Right ventricle myocardium superior (tissue), 1 donor: ENCODE results near the gene GFOD1. TPM values are rescaled to one million over a fixed set of nuclear protein-coding genes. Genes with fewer than 3 reads are reported as not detected.
"Not testable (repeated sequence)": the region's sequence is repeated elsewhere in the genome, so short reads cannot be mapped to it uniquely, and the experiment has no call there.

Experiments used
- ATAC-seq: fragments of 200-7000 bp; cut with Tn5 transposase; one replicate; pipeline ENCODE4 v1.9.1; 2020; ENCODE audit warnings: mild to moderate bottlenecking; ENCODE audit not compliant: poor library complexity
- DNase-seq: peaks from one replicate; pipeline ENCODE4 v3.0.0-alpha.2; 2020
- intact Hi-C: fragments of 100-400 bp; cut with DNase I; formaldehyde crosslinking; loops from one replicate; pipeline ENCODE4 v1.11.2; 2022
- total RNA-seq: library from RNA; stranded (reverse); fragmentation: NEBNext Ultra II Directional; extraction: Animal tissue kit (Norgen Biotek cat#: 25700); gene quantifications from one replicate; pipeline ENCODE4 v1.2.1, GENCODE V29; 2021
- donor health status: DM: no; HTN: yes; CAD: no; lungs with severe emphysema.

Gene GFOD1
- total RNA-seq, 1 donor from 2014 or later, result 46.2 TPM

DNA sequence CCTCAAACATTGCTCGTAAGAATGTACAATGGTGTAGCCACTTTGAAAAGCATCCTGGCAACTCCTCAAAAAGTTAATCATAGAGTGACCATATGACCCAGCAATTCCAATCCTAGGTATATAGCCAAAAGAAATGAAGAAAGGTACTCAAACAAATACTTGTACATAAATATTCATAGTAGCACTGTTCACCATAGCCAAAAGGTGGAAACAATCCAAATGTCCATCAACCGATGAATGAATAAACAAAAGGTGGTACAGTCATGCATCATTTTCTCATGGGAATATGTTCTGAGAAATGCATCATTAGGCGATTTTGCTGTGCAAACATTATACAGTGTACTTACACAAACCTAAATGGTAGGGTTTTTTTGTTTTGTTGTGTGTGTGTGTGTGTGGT, 84.7 kb downstream of the GFOD1 start:
- ATAC-seq, result no peak
- DNase-seq, result no peak
- intact Hi-C loops, result no loop called here

DNA sequence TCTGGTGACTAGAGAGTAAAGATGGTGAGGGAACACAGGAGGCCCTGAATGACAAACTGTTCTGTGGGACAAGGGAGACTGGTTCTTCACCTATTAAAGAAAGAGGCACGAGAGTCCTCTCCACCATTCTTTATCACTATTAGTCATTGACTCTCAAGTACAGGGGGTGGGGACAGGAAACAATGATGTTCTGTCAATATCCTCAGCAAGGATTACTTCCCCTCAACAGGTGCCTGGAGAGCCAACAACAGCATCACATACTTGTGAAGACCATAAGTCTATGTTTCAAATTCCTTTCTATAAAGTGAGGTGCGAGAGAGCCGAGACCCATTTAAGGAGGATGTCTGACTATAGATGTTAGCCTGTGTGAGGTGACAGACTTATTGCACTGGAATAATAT, 86.6 kb downstream of the GFOD1 start:
- ATAC-seq (no peak), DNase-seq (no peak)
- intact Hi-C loops, result no loop called here

DNA sequence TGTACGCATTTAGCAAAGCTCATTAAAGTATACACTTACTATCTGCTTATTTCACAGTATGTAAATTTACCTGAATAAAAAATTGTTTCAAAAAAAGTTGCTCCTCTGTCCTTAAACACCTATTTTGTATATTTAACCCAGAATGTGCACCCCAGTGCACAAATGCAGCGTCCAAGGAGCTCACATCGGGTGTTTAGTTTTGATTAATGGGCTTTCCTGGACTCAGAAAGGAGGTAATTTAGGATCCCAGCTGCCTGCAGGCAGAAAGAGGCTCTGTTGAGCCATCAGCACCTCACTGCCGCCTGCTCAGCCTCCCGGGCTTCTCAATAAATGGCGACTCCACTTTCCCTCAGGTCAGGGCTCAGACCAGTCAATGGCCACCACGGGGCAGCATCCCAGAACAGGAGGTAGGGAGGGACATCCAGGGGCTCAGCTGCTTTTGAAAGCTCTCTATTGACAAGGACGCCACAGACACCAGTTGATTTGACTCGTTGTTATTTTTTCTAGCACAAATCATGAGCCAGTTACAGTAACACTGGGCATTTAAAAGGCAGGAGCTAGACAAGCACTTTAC, 88.9 kb downstream of the GFOD1 start:
- DNase-seq, result peak; percentile 34
- no peak for ATAC-seq
- intact Hi-C loops, result loop anchor here (5.0 kb wide), 1 partner anchor 61 kb away; no protein-coding TSS in a partner anchor

DNA sequence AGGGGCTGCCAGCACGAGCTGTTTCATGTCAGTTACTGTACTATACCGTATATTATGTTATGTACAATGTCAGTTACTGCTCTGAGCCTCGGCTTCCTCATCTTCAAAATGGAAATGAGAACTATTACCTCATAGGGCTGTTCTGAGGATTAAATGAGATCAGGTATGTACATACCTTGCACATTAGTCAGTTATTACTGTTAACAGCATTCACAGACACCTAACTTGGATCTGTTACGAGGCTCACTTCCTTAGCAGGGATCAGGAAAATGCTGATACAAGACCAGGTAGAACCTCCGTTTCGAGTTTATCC, 89.4 kb downstream of the GFOD1 start:
- DNase-seq, result no peak
- no peak for ATAC-seq
- intact Hi-C loops, result loop anchor here (5.0 kb wide), 1 partner anchor 61 kb away; no protein-coding TSS in a partner anchor

DNA sequence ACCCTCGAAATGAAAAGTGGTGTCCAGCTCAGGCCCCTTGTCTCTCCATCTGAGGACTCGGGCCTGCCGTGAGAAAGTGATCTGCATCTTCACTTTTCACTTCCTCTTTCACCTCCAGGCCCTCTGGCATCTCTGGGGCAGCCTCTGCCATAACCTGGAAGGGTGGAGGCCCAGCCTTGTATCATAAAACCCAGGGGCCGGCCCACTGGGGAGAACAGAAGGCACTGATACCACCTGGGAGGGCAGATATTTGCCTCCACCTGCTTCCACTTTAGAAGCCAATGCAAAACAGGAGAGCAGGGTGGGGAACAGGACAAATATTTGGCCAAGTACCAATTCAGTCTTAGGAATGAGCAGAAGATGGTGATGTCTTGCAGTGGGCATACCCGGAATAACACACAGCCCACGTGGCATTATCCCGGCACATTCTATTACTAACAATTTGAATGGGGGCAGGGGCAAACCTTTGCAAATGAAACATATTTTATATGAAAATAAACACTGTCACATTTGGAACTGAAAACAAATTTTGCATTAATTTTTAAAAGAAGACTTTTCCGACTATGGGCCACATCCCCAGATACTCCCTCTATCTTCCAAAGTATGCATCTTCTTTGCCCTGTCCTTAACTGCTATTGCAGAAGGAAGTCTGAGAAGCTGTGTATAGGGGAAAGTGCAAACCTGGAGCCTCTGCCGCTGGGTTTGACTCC, 89.9 kb downstream of the GFOD1 start:
- peak; percentile 32 for ATAC-seq
- intact Hi-C loops, result loop anchor here (5.0 kb wide), 1 partner anchor 60 kb away; no protein-coding TSS in a partner anchor

DNA sequence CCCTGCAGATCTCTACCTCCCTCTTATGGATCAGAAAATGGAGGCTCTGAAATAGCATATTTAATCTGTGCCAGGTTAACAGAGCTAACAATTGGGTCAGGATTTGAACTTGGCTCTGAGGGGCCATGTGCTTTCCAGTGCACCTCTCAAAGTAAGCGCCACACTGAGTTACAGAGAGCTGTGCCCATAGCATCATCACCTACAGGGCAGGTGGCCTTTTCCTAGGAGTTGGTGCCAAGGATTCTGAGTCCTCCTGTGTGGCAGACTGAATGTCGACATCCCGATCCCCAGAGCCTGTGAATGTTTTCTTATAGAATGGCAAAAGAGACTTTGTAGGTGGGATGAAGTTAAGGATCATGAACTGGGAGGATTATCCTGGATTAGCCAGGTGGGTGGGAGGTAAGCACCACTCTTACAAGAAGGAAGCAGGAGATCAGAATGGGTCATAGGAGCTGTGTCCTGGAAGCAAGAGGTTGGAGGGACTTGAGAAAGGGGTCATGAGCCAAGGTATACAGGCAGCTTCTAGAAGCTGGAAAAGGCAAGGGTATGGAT, 91.1 kb downstream of the GFOD1 start:
- DNase-seq, result no peak
- no peak for ATAC-seq
- intact Hi-C loops, result loop anchor here (5.0 kb wide), 1 partner anchor 59 kb away; no protein-coding TSS in a partner anchor

More for the DNA sequence above, 89.9 kb downstream of the GFOD1 start:
- DNase-seq, result peak; percentile 40

DNA sequence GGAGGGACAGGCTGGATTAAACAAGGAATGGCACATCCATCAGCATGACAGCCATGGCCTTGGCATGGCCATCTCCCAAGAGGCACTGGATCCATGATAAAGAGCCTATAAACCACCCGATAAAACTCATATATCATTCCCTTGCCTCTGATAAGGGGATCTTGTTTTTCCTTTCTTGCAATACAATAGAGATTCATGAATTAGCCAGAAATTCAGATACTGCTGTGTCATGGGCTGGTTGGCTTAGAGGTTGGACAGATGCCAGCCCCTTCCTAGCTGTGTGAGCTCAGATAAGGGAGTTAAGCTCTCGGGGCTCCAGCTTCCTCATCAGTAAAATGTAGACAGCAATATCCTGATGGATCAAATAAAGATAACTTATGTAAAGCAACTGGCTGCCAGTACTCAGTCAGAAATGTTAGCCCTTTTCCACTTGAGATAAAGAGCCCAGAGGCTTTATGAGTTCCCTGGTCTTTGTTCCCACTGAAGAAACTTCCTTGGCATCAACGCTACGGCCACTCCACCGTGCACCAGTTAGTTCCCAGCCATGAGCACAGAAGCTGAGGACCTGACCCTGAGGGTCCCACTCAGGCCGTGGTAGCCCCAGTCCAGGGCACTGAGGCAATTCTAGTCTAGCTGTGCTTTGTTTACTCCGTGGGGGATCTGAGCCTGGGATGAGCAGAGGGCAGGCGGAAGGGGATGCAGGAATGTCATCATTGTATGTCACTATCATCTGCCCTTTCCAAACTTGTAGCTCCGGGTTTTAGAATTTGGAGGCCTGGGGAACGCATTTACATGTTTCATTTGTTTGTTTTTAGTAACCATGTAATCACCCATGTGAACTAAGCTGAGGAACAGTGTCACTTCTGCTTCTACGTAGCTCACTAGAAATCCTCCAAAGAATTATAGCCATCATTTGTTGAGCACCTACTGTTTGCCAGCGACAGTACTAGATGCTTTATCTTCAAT, 91.8 kb downstream of the GFOD1 start:
- intact Hi-C loops, result loop anchor here (5.0 kb wide), 1 partner anchor 58 kb away; no protein-coding TSS in a partner anchor
- DNase-seq (peak; percentile 81), ATAC-seq (peak; percentile 78)

DNA sequence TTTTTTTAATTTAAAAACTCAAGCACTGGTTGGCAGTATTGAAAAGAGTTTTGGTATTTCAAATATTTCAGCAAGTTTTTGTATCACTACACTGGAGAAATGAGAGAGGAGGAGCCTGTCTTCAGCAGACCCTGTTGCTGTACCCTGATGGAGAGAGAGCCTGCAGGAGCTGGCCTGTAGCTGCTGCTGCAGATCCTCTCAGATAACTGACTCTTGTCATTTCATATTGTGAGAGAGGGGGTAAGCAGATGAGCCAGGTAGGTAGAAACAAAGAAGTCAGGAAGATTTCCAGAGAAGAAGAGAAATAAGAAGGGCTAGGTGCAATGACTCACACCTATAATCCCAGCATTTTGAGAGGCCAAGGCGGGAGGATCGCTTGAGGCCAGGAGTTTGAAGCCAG, 94.9 kb downstream of the GFOD1 start:
- ATAC-seq (no peak), DNase-seq (no peak)
- intact Hi-C loops, result no loop called here

DNA sequence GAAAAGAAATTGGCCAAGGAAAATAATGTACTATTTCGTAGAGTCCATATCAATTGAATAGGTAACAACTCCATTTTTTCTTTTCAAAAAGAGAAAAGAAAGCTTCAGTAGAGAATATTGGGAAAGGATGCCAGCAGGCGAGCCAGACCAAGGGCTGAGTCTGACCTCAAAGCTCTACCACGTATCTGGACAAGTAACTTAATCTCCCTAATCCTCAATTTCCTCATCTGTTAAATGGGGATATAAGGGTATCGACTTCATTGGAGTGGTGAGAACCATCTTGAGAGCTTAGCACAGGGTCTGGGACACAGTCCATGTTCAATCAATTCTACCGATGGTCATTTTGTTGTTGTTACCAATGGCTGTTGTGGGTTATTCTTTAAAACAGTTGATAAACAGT, 95.9 kb downstream of the GFOD1 start:
- intact Hi-C loops, result no loop called here
- ATAC-seq (no peak), DNase-seq (no peak)

DNA sequence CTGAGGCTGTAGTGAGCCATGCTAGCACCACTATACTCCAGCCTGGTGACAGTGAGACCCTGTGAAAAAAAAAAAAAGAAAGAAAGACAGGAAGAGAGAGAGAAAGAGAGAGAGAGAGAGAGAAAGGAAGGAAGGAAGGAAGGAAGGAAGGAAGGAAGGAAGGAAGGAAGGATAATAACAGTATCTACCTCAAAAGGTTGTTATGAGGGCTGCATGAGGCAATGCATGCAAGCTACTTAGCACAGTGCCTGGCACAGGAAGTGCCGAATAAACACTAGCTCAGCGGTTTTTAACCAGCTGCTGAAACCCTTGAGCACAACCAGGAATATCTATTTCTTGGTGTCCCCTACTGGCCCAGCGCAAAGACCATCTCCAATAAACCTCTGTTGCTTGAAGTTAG, 96.7 kb downstream of the GFOD1 start:
- ATAC-seq (no peak), DNase-seq (no peak)
- intact Hi-C loops, result no loop called here

DNA sequence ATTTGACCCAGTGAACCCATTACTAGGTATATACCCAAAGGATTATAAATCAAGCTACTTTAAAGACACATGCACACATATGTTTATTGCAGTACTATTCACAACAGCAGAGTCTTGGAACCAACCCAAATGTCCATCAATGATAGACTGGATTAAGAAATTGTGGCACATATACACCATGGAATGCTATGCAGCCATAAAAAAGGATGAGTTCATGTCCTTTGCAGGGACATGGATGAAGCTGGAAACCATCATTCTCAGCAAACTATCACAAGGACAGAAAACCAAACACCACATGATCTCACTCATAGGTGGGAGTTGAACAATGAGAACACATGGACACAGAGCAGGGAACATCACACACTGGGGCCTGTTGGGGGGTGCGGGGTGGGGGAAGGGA, 98.2 kb downstream of the GFOD1 start:
- ATAC-seq, DNase-seq, intact Hi-C loops: not testable (repeated sequence)

DNA sequence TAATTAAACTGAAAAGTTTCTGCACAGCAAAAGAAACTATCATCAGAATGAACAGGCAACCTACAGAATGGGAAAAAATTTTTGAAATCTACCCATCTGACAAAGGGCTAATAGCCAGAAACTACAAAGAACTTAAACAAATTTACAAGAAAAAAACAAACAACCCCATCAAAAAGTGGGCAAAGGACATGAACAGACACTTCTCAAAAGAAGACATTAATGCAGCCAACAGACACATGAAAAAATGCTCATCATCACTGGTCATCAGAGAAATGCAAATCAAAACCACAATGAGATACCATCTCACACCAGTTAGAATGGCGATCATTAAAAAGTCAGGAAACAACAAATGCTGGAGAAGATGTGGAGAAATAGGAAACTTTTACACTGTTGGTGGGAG, 98.6 kb downstream of the GFOD1 start:
- DNase-seq, ATAC-seq, intact Hi-C loops: not testable (repeated sequence)

DNA sequence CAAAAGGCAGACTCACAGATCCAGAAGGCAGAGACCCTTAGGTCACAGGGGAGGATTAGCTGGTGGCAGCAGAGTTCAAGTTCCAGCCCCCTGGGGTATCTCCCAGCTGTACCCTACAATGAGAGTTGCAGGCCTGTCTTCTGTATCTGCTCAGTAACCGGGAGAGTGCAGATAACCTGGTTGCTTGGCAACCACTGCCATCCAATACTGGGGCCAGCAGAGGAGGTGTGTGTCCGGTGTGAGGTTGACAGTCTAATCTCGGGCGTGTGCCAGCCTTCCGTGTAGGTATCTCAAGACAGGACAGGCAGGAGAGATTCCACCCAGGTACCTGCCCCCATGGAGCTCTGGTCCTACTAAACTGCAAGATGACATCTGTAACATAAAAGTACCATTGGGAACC, 102.4 kb downstream of the GFOD1 start:
- intact Hi-C loops, result no loop called here
- ATAC-seq (peak; percentile 72), DNase-seq (no peak)

DNA sequence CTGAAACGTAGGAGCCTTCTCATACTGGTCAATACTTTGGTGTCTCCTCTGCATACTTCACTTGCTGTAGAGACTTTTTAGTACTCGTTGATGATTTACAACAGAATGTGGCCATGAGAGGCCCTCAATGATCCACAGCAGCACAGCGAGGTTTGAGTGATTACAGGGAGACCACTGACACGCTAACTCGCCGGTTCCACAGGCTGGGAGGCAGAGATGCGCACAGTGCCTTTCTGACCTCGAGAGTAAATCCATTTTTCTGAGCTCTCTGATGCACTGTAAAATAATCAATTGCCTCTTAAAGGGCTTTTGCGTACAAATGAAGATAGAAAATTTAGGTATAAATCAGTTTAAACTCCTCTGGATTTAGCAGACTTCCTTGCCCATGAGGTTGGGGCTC, 102.9 kb downstream of the GFOD1 start:
- DNase-seq (no peak), ATAC-seq (no peak)
- intact Hi-C loops, result no loop called here

DNA sequence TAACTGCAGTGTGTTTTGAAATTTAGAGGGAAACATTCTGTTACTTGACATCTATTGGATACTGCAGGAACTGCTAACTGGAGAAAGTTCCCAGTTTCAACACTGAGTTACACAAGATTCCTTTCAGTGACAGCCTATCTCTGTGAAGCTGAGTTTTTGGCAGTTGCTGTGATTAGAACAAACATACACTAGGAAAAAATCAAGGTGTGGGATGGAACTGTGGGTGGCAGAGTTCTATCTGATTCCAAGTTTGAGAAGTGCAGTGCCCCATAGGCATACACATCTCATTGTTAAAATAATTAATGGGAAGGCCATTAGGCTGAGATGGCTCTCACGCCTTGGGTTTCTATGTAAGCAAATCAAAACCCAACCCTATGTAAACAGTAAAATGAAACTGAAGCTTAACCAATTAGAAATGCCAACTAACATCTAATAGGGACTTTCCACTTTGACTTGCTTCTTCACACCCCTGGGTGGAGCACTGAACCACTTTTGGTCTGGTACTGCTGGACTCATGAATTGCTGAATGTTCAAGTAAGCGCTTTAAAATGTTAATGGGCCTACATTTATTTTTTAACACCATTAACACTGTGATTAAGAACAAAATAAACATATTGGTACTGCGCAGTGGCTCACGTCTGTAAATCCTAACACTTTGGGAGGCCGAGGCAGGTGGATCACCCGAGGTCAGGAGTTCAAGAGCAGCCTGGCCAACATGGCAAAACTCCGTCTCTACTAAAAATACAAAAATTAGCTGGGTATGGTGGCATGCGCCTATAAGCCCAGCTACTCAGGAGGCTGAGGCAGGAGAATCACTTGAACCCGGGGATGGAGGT, 103.9 kb downstream of the GFOD1 start:
- DNase-seq (no peak), ATAC-seq (peak; percentile 61)

DNA sequence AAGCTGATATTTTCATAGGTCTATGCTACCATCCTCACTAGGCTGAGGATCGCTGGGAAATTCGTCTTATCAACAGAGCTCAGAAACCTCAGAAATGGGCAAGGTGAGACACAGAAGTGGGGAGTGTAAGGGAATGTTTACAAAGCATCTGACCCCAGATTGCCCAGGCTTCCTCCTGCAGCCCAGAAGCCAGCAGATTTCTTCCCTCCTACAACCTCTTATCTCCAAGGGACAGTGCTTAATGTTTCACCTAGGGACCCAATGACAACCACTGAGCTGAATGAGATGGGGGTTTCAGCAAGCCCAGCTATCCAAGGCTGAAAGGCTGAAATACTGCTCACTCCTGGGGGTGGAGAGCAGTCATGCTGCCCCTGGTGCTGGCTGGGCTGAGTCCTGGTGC, 106.6 kb downstream of the GFOD1 start:
- ATAC-seq, result no peak
- no peak for DNase-seq
- intact Hi-C loops, result no loop called here

More for the DNA sequence above, 103.9 kb downstream of the GFOD1 start:
- intact Hi-C loops, result no loop called here

DNA sequence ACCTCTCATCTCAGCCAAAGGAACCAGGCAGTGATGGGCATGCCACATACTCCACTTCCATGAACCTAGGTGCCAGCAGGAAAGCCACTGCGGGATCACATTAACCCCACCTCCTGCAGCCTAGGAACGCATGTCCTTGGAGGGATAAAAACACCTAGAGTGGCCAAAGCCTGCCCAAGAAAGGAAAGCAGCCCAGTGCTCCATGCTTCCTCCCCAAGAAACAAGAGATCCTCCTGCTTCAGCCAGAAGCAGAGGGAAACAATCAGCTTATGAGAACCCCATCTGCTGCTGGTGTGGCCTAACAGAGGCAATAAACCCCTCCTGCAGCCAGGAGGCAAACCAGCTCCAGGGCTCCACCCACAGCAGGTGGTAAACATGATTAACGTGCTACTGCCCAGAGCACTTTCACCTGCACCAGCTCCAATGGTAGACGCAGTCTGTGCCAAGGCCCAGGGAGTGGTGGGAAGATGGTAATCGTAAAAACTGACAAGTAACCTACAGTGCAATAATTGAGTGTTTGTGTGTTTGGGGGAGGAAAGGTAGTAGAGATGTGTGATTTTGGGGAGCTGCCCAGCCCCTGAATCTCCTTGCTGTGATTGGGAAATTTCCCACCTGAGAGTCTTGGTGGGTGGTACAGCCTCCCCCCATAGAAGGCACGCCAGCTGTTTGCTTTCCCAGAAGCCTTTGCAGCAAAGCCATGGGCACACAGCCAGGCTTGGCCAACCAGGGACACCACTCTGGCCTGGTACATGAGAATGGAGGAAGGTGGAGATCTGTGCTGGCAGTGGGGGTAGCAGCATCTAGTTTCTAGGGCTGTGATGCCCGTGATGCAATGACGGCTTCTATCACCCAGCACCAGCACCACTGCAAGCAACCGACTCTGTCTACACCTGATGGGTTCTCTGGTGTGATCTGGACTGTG, 108.5 kb downstream of the GFOD1 start:
- intact Hi-C loops, result no loop called here
- ATAC-seq (peak; percentile 35), DNase-seq (no peak)
